ENCODE data around the gene LAG3.

DNA sequence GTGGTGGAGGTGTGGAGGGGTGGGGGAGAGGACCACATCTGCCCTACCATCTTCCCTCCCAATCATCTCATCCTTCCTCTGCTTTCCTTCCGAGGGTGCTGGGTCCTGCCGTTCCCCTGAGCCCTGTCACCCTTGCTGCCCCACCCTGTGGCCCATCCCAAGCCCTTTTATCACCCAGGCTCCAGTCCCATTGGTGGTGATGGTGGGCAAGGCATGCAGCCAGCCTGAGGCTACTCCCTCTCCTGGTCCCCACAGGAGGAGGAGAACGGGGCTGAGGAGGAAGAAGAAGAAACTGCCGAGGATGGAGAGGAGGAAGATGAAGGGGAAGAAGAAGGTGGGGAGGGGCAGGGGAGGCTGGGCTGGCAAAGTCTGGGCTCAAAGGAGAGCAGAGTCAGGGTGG, 2.7 kb upstream of the LAG3 start:
- TF ChIP-seq, protein P1, sequence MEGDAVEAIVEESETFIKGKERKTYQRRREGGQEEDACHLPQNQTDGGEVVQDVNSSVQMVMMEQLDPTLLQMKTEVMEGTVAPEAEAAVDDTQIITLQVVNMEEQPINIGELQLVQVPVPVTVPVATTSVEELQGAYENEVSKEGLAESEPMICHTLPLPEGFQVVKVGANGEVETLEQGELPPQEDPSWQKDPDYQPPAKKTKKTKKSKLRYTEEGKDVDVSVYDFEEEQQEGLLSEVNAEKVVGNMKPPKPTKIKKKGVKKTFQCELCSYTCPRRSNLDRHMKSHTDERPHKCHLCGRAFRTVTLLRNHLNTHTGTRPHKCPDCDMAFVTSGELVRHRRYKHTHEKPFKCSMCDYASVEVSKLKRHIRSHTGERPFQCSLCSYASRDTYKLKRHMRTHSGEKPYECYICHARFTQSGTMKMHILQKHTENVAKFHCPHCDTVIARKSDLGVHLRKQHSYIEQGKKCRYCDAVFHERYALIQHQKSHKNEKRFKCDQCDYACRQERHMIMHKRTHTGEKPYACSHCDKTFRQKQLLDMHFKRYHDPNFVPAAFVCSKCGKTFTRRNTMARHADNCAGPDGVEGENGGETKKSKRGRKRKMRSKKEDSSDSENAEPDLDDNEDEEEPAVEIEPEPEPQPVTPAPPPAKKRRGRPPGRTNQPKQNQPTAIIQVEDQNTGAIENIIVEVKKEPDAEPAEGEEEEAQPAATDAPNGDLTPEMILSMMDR (IDR thresholded peaks at IDR 0.05), result no peak
- no peak for TF ChIP-seq RNF2 (IDR thresholded peaks at IDR 0.05; ENCODE audit: borderline replicate concordance, low read depth)
- TF ChIP-seq SMC3 (IDR thresholded peaks at IDR 0.05), result no peak
- TF ChIP-seq ZC3H11A (IDR thresholded peaks at IDR 0.05), result no peak
- TF ChIP-seq GATA3 (IDR thresholded peaks at IDR 0.05; ENCODE audit: borderline replicate concordance), result no peak
- TF ChIP-seq HDAC2 (IDR thresholded peaks at IDR 0.05), result no peak
- TF ChIP-seq, protein P2, sequence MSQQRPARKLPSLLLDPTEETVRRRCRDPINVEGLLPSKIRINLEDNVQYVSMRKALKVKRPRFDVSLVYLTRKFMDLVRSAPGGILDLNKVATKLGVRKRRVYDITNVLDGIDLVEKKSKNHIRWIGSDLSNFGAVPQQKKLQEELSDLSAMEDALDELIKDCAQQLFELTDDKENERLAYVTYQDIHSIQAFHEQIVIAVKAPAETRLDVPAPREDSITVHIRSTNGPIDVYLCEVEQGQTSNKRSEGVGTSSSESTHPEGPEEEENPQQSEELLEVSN (IDR thresholded peaks at IDR 0.05; ENCODE audit: borderline replicate concordance, low read depth), result no peak
- no peak for TF ChIP-seq ESRRA (IDR thresholded peaks at IDR 0.05; ENCODE audit: borderline replicate concordance, low read length)
- TF ChIP-seq RCOR1 (IDR thresholded peaks at IDR 0.05; ENCODE audit: low read depth, low read length), result no peak
- TF ChIP-seq NFE2L2 (conservative IDR thresholded peaks at IDR 0.05; ENCODE audit: low read length), result no peak
- TF ChIP-seq, protein P3, sequence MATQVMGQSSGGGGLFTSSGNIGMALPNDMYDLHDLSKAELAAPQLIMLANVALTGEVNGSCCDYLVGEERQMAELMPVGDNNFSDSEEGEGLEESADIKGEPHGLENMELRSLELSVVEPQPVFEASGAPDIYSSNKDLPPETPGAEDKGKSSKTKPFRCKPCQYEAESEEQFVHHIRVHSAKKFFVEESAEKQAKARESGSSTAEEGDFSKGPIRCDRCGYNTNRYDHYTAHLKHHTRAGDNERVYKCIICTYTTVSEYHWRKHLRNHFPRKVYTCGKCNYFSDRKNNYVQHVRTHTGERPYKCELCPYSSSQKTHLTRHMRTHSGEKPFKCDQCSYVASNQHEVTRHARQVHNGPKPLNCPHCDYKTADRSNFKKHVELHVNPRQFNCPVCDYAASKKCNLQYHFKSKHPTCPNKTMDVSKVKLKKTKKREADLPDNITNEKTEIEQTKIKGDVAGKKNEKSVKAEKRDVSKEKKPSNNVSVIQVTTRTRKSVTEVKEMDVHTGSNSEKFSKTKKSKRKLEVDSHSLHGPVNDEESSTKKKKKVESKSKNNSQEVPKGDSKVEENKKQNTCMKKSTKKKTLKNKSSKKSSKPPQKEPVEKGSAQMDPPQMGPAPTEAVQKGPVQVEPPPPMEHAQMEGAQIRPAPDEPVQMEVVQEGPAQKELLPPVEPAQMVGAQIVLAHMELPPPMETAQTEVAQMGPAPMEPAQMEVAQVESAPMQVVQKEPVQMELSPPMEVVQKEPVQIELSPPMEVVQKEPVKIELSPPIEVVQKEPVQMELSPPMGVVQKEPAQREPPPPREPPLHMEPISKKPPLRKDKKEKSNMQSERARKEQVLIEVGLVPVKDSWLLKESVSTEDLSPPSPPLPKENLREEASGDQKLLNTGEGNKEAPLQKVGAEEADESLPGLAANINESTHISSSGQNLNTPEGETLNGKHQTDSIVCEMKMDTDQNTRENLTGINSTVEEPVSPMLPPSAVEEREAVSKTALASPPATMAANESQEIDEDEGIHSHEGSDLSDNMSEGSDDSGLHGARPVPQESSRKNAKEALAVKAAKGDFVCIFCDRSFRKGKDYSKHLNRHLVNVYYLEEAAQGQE (IDR thresholded peaks at IDR 0.05), result no peak
- no peak for TF ChIP-seq POLR2A (IDR thresholded peaks at IDR 0.05; ENCODE audit: low read length)
